Activated CD8-positive, alpha-beta memory T cell treated with anti-CD3 and anti-CD28 coated beads, Interleukin-2, amount 10 ng/mL, durations not matched to agents 7 days and 5 days (primary cell): ENCODE data around the gene SGO2. TPM values are rescaled to one million over a fixed set of nuclear protein-coding genes. Genes with fewer than 3 reads are reported as not detected.
A peak's percentile ranks its signal among the peaks of the same experiment; 100 is the strongest.

Experiments
- ATAC-seq: fragments of 150-1000 bp; cut with Tn5 transposase; one replicate; pipeline ENCODE4 v1.10.0; 2021; ENCODE audit warnings: moderate library complexity
- CTCF ChIA-PET: fragments of 350-600 bp; sonication (Branson Sonifier 250); formaldehyde crosslinking; loops from one replicate; lab custom pipeline; 2021; ENCODE audit warnings: antibody characterized with exemption; lab: Charles Lee
- DNase-seq: peaks from one replicate; pipeline ENCODE4 v3.0.0-alpha.2; 2020
- H3K27ac Mint-ChIP-seq: one replicate; pipeline ENCODE4 v1.8.0; 2021; ENCODE audit warnings: mild to moderate bottlenecking, mixed read lengths
- H3K27me3 Mint-ChIP-seq: one replicate; pipeline ENCODE4 v1.8.0; 2021; ENCODE audit warnings: mixed read lengths
- H3K36me3 Mint-ChIP-seq: one replicate; pipeline ENCODE4 v1.8.0; 2021; ENCODE audit warnings: mild to moderate bottlenecking, mixed read lengths
- H3K4me1 Mint-ChIP-seq: one replicate; pipeline ENCODE4 v1.8.0; 2021; ENCODE audit warnings: mixed read lengths
- H3K4me3 Mint-ChIP-seq: one replicate; pipeline ENCODE4 v1.8.0; 2021; ENCODE audit warnings: mild to moderate bottlenecking, moderate library complexity, mixed read lengths
- H3K9me3 Mint-ChIP-seq: one replicate; pipeline ENCODE4 v1.8.0; 2022; ENCODE audit warnings: low read depth, mixed read lengths
- total RNA-seq, 2 experiments: library from RNA; stranded (reverse); gene quantifications; one replicate each; pipeline ENCODE4 v1.2.3, GENCODE V29; 2021

SGO2 gene
- total RNA-seq, 2 experiments from 2014 or later, result 39.7 to 52.5 TPM

GRCh38 chr2:200494048-200494447 is 32.0 kb upstream of the SGO2 start:
- Mint-ChIP-seq H3K27me3 (no peaks in the 10 kb centered on the region), H3K36me3 (peaks cover 55% of the 10 kb centered on the region), H3K9me3 (peaks cover 2% of the 10 kb centered on the region), H3K4me1 (no peaks in the 10 kb centered on the region), H3K4me3 (no peak overlapping the region), H3K27ac (no peak overlapping the region)
- no peak for DNase-seq
- CTCF ChIA-PET, result interaction anchor here (1.1 to 1.9 kb wide), 2 partner anchors 9 to 12 kb away, joined by 3 to 7 read pairs; no protein-coding TSS in a partner anchor
- ATAC-seq, result no peak

GRCh38 chr2:200496696-200497095 is 29.3 kb upstream of the SGO2 start:
- H3K9me3 Mint-ChIP-seq, result no peaks in the 10 kb centered on the region
- H3K27me3 Mint-ChIP-seq, result no peaks in the 10 kb centered on the region
- H3K27ac Mint-ChIP-seq, result no peak overlapping the region
- CTCF ChIA-PET, result interaction anchor here (0.9 to 4.4 kb wide), 3 partner anchors 14 to 24 kb away, joined by 3 to 29 read pairs (median 3); no protein-coding TSS in a partner anchor
- H3K36me3 Mint-ChIP-seq, result peaks cover 41% of the 10 kb centered on the region
- H3K4me3 Mint-ChIP-seq, result no peak overlapping the region
- DNase-seq (no peak), ATAC-seq (no peak)
- no peaks in the 10 kb centered on the region for H3K4me1 Mint-ChIP-seq

GRCh38 chr2:200498402-200499162 is 27.4 kb upstream of the SGO2 start:
- CTCF ChIA-PET, result interaction anchor here (4.4 kb wide), 1 partner anchor 16 kb away, joined by 29 read pairs; no protein-coding TSS in a partner anchor
- no peak for DNase-seq
- no peak overlapping the region for H3K27ac Mint-ChIP-seq
- H3K36me3 Mint-ChIP-seq, result peaks cover 40% of the 10 kb centered on the region
- H3K4me1 Mint-ChIP-seq, result no peaks in the 10 kb centered on the region
- H3K27me3 Mint-ChIP-seq, result no peaks in the 10 kb centered on the region
- no peak overlapping the region for H3K4me3 Mint-ChIP-seq
- H3K9me3 Mint-ChIP-seq, result peaks cover 4% of the 10 kb centered on the region
- no peak for ATAC-seq

- H3K36me3 Mint-ChIP-seq, result peaks cover 32% of the 10 kb centered on the region
Measured at GRCh38 chr2:200502196-200502595, 23.8 kb upstream of the SGO2 start.

GRCh38 chr2:200506679-200507078 is 19.3 kb upstream of the SGO2 start:
- Mint-ChIP-seq H3K9me3 (peaks cover 4% of the 10 kb centered on the region), H3K27ac (no peak overlapping the region), H3K4me1 (peaks cover 9% of the 10 kb centered on the region), H3K4me3 (no peak overlapping the region), H3K27me3 (no peaks in the 10 kb centered on the region), H3K36me3 (peaks cover 21% of the 10 kb centered on the region)
- ATAC-seq (no peak), DNase-seq (no peak)
- CTCF ChIA-PET, result interaction anchor here (1.6 kb wide), 1 partner anchor 23 kb away, joined by 5 read pairs; no protein-coding TSS in a partner anchor

More at GRCh38 chr2:200502196-200502595, 23.8 kb upstream of the SGO2 start:
- no peak for ATAC-seq
- peaks cover 4% of the 10 kb centered on the region for H3K9me3 Mint-ChIP-seq
- DNase-seq, result no peak
- no peak overlapping the region for H3K27ac Mint-ChIP-seq
- H3K4me3 Mint-ChIP-seq, result no peak overlapping the region
- no peaks in the 10 kb centered on the region for H3K27me3 Mint-ChIP-seq
- H3K4me1 Mint-ChIP-seq, result no peaks in the 10 kb centered on the region
- CTCF ChIA-PET, result interaction anchor here (0.6 to 1.4 kb wide), 2 partner anchors 21 to 887 kb away, joined by 3 to 4 read pairs; no protein-coding TSS in a partner anchor

GRCh38 chr2:200507179-200507578 is 18.8 kb upstream of the SGO2 start:
- Mint-ChIP-seq H3K36me3 (peaks cover 18% of the 10 kb centered on the region), H3K4me1 (peaks cover 9% of the 10 kb centered on the region), H3K27me3 (no peaks in the 10 kb centered on the region), H3K9me3 (peaks cover 3% of the 10 kb centered on the region), H3K4me3 (no peak overlapping the region), H3K27ac (no peak overlapping the region)
- DNase-seq, result no peak
- CTCF ChIA-PET, result interaction anchor here (1.6 kb wide), 1 partner anchor 23 kb away, joined by 5 read pairs; no protein-coding TSS in a partner anchor
- ATAC-seq, result no peak

- DNase-seq, result no peak
- ATAC-seq, result no peak
- no peaks in the 10 kb centered on the region for H3K9me3 Mint-ChIP-seq
- peaks cover 5% of the 10 kb centered on the region for H3K36me3 Mint-ChIP-seq
- H3K27me3 Mint-ChIP-seq, result no peaks in the 10 kb centered on the region
- CTCF ChIA-PET, result interaction anchor here (0.9 to 2.6 kb wide), 11 partner anchors 11 to 524 kb away, joined by 3 to 18 read pairs (median 5); partner anchors contain the start of gene SGO2
- peaks cover 9% of the 10 kb centered on the region for H3K4me1 Mint-ChIP-seq
- H3K27ac Mint-ChIP-seq, result peak overlapping the region; percentile 86
- H3K4me3 Mint-ChIP-seq, result peak overlapping the region; percentile 91
Measured at GRCh38 chr2:200509235-200509611, 16.8 kb upstream of the SGO2 start.

- peaks cover 3% of the 10 kb centered on the region for H3K36me3 Mint-ChIP-seq
- CTCF ChIA-PET, result interaction anchor here (0.7 to 2.6 kb wide), 13 partner anchors 10 to 529 kb away, joined by 3 to 18 read pairs (median 5); partner anchors contain the start of gene SGO2
- peaks cover 9% of the 10 kb centered on the region for H3K4me1 Mint-ChIP-seq
- ATAC-seq (peak; percentile 99), DNase-seq (peak; percentile 94)
- no peaks in the 10 kb centered on the region for H3K9me3 Mint-ChIP-seq
- H3K27ac Mint-ChIP-seq, result peak within 1 kb of the TSS; percentile 86
- H3K27me3 Mint-ChIP-seq, result no peaks in the 10 kb centered on the region
- peak within 1 kb of the TSS; percentile 91 for H3K4me3 Mint-ChIP-seq
Measured at GRCh38 chr2:200509612-200510433, 16.2 kb upstream of the SGO2 start, which contains the start of gene KCTD18. Gene KCTD18, minus strand, starts transcription at chr2:200510068. Its CDS starts 3,052 bp downstream, at chr2:200507016.

- Mint-ChIP-seq H3K4me3 (no peak overlapping the region), H3K27me3 (peaks cover 9% of the 10 kb centered on the region), H3K4me1 (peaks cover 2% of the 10 kb centered on the region), H3K27ac (no peak overlapping the region), H3K9me3 (peaks cover 3% of the 10 kb centered on the region), H3K36me3 (peaks cover 2% of the 10 kb centered on the region)
- ATAC-seq (no peak), DNase-seq (no peak)
- CTCF ChIA-PET, result no interaction called here
Measured at GRCh38 chr2:200515155-200515554, 10.9 kb upstream of the SGO2 start.

- H3K27me3 Mint-ChIP-seq, result peaks cover 3% of the 10 kb centered on the region
- H3K27ac Mint-ChIP-seq, result no peak overlapping the region
- DNase-seq (no peak), ATAC-seq (no peak)
- H3K9me3 Mint-ChIP-seq, result no peaks in the 10 kb centered on the region
- no peak overlapping the region for H3K4me3 Mint-ChIP-seq
- peaks cover 19% of the 10 kb centered on the region for H3K36me3 Mint-ChIP-seq
- CTCF ChIA-PET, result interaction anchor here (3.1 kb wide), 1 partner anchor 13 kb away, joined by 18 read pairs; the partner anchor contains the start of gene KCTD18
- peaks cover 30% of the 10 kb centered on the region for H3K4me1 Mint-ChIP-seq
Measured at GRCh38 chr2:200523158-200523557, 2.8 kb upstream of the SGO2 start.

- ATAC-seq, result no peak
- H3K4me1 Mint-ChIP-seq, result peaks cover 35% of the 10 kb centered on the region
Measured at GRCh38 chr2:200523604-200524003, 2.4 kb upstream of the SGO2 start.

GRCh38 chr2:200525066-200525465 is 941 bp upstream of the SGO2 start:
- Mint-ChIP-seq H3K27me3 (no peaks in the 10 kb centered on the region), H3K36me3 (peaks cover 28% of the 10 kb centered on the region), H3K27ac (no peak overlapping the region), H3K4me3 (no peak overlapping the region), H3K4me1 (peaks cover 42% of the 10 kb centered on the region), H3K9me3 (no peaks in the 10 kb centered on the region)
- no peak for ATAC-seq
- CTCF ChIA-PET, result interaction anchor here (1.5 to 2.8 kb wide), 2 partner anchors 15 to 53 kb away, joined by 4 to 15 read pairs; partner anchors contain the start of gene KCTD18
- no peak for DNase-seq

More at GRCh38 chr2:200523604-200524003, 2.4 kb upstream of the SGO2 start:
- no peak for DNase-seq
- Mint-ChIP-seq H3K36me3 (peaks cover 23% of the 10 kb centered on the region), H3K4me3 (no peak overlapping the region), H3K9me3 (no peaks in the 10 kb centered on the region), H3K27me3 (peaks cover 3% of the 10 kb centered on the region), H3K27ac (no peak overlapping the region)
- CTCF ChIA-PET, result interaction anchor here (1.1 to 3.1 kb wide), 3 partner anchors 11 to 543 kb away, joined by 3 to 18 read pairs (median 3); partner anchors contain the start of gene KCTD18

GRCh38 chr2:200525551-200525881 is 491 bp upstream of the SGO2 start:
- CTCF ChIA-PET, result interaction anchor here (1.4 to 2.8 kb wide), 4 partner anchors 9 to 178 kb away, joined by 4 to 15 read pairs (median 4); partner anchors contain the start of gene KCTD18
- Mint-ChIP-seq H3K4me1 (peaks cover 42% of the 10 kb centered on the region), H3K36me3 (peaks cover 28% of the 10 kb centered on the region), H3K27me3 (no peaks in the 10 kb centered on the region), H3K4me3 (peak overlapping the region; percentile 95), H3K9me3 (no peaks in the 10 kb centered on the region), H3K27ac (peak overlapping the region; percentile 89)
- ATAC-seq (no peak), DNase-seq (no peak)
